ENCODE data around the gene RAB11FIP4. TPM values are rescaled to one million over a fixed set of nuclear protein-coding genes. Genes with fewer than 3 reads are reported as not detected.
A peak's percentile ranks its signal among the peaks of the same experiment; 100 is the strongest.

The RAB11FIP4 gene
- total RNA-seq, 4 donors from 2014 or later, result 9.9 to 23.6 (median 16.1) TPM

DNA sequence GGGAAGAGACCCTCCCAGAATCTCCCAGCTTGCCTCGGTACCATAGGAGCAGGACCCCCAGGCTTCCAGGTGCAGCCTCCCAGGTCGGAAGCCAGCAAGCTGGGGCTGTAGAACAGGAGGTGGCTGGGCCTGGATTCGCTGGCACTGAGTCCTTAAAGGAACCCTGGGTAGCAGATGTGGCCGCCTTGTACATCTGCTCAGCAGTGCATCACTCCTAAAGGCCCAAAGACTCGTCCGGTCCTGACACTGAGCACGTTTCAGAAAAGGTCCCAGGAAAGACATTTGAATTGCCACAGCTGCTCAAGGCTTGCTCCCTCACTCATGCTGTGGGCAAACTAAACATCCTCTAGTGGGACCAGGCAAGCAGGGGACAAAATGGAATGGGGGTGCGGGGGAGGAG lies 172.8 kb downstream of the RAB11FIP4 start:
- H3K4me1 ChIP-seq, result peaks cover 42 to 95% (median 66%) of the 10 kb centered on the region in 3 donors
- 89 to 90% methylated on average over 2 to 8 of the region's 8 CpGs for WGBS, 2 donors
- TF ChIP-seq CTCF (IDR thresholded peaks at IDR 0.05) (no peak), POLR2A (IDR thresholded peaks at IDR 0.05) (no peak)

GRCh38 chr17:31564883-31565301 lies 173.4 kb downstream of the RAB11FIP4 start:
- no peak for TF ChIP-seq CTCF (IDR thresholded peaks at IDR 0.05)
- TF ChIP-seq POLR2A (IDR thresholded peaks at IDR 0.05), result no peak
- Histone ChIP-seq H3K4me1 (peaks cover 39 to 95% (median 68%) of the 10 kb centered on the region in 3 donors), H3K4me3 (no peak overlapping the region), H3K36me3 (peaks cover 0 to 5% (median 0%) of the 10 kb centered on the region in 3 donors), H3K27ac (peak overlapping the region in 3 of 4 donors; percentile 55 to 66 (median 62)), H3K9me3 (no peaks in the 10 kb centered on the region), H3K27me3 (no peaks in the 10 kb centered on the region)
- intact Hi-C loops (cut with DNase I), result no loop called here
- 20 to 46% methylated on average over 3 to 6 of the region's 6 CpGs for WGBS, 2 donors
- DNase-seq, result no peak

More for the DNA sequence above, 172.8 kb downstream of the RAB11FIP4 start:
- no peak for DNase-seq
- Histone ChIP-seq H3K36me3 (peaks cover 0 to 5% (median 0%) of the 10 kb centered on the region in 3 donors), H3K9me3 (no peaks in the 10 kb centered on the region), H3K4me3 (no peak overlapping the region), H3K27ac (peak overlapping the region in 3 of 4 donors; percentile 55 to 66 (median 62)), H3K27me3 (no peaks in the 10 kb centered on the region)
- intact Hi-C loops (cut with DNase I), result no loop called here

DNA sequence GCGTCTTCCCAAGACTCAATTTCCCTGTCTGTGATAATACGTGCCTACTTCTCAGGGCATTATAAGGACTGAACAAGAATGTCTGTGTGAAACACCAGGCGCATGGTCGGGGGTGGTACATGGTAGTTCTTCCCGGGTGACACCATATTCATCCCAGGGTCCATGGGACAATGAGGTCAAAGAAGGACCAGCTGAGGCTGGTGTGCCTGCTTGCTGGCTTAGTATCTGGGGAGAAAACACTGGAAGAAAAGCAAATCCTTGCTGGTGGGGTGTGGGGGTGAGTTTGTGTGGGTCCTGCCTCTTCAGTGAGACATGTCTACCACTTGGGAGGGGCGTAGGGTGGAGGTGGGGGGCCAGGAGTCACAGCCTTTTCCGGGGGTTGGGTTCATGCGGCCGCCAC lies 174.2 kb downstream of the RAB11FIP4 start:
- no peak for TF ChIP-seq POLR2A (IDR thresholded peaks at IDR 0.05)
- no peak for TF ChIP-seq CTCF (IDR thresholded peaks at IDR 0.05)
- H3K4me3 ChIP-seq, result no peak overlapping the region
- no peak for DNase-seq
- H3K9me3 ChIP-seq, result no peaks in the 10 kb centered on the region
- H3K4me1 ChIP-seq, result peaks cover 39 to 95% (median 69%) of the 10 kb centered on the region in 3 donors
- H3K27me3 ChIP-seq, result no peaks in the 10 kb centered on the region
- H3K27ac ChIP-seq, result peak overlapping the region in 3 of 4 donors; percentile 55 to 66 (median 62)
- H3K36me3 ChIP-seq, result peaks cover 0 to 5% (median 0%) of the 10 kb centered on the region in 3 donors
- intact Hi-C loops (cut with DNase I), result no loop called here
- 87 to 100% methylated on average over 2 to 9 of the region's 9 CpGs for WGBS, 2 donors

GRCh38 chr17:31566247-31566991 lies 174.9 kb downstream of the RAB11FIP4 start:
- intact Hi-C loops (cut with DNase I), result no loop called here
- no peaks in the 10 kb centered on the region for H3K27me3 ChIP-seq
- H3K36me3 ChIP-seq, result peaks cover 0 to 5% (median 0%) of the 10 kb centered on the region in 3 donors
- H3K4me1 ChIP-seq, result peaks cover 40 to 95% (median 69%) of the 10 kb centered on the region in 3 donors
- no peak for DNase-seq
- H3K9me3 ChIP-seq, result no peaks in the 10 kb centered on the region
- no peak for TF ChIP-seq POLR2A (IDR thresholded peaks at IDR 0.05)
- TF ChIP-seq CTCF (IDR thresholded peaks at IDR 0.05), result no peak
- no peak overlapping the region for H3K4me3 ChIP-seq
- peak overlapping the region in 3 of 4 donors; percentile 55 to 66 (median 62) for H3K27ac ChIP-seq
- whole genome bisulfite sequencing, 2 donors, result 64% methylated on average over 7 to 12 of the region's 12 CpGs

DNA sequence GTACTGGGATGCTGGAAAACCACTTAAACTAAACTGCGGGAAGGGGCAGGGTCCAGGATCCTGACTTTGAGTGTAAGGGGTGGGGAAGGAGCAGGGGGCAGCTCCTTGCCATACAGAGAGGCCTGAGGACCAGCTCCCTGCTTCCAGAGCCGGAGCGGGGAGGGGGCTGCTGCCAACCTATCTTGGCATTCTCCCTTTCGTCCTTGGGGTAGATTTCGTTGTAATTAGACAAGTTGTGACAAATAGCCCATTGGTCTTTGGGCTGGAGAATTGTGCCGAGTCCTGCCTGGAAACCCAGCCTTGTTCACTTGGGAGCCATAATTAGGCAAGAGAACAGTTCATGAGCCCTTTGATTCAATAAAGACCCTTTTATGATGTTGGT lies 175.5 kb downstream of the RAB11FIP4 start:
- H3K27me3 ChIP-seq, result no peaks in the 10 kb centered on the region
- peak overlapping the region in 3 of 4 donors; percentile 18 to 66 (median 55) for H3K27ac ChIP-seq
- no peak for DNase-seq
- H3K4me3 ChIP-seq, result no peak overlapping the region
- no peaks in the 10 kb centered on the region for H3K9me3 ChIP-seq
- H3K4me1 ChIP-seq, result peaks cover 34 to 95% (median 69%) of the 10 kb centered on the region in 3 donors
- intact Hi-C loops (cut with DNase I), result no loop called here
- TF ChIP-seq CTCF (IDR thresholded peaks at IDR 0.05) (no peak), POLR2A (IDR thresholded peaks at IDR 0.05) (no peak)
- peaks cover 0 to 5% (median 0%) of the 10 kb centered on the region in 3 donors for H3K36me3 ChIP-seq
- WGBS, 2 donors, result 55 to 60% methylated on average over 5 to 6 of the region's 6 CpGs
